ENCODE measurements around the gene BACE1-AS.

- no peak for TF ChIP-seq CTCF (IDR thresholded peaks at IDR 0.05)
- TF ChIP-seq POLR2A (IDR thresholded peaks at IDR 0.05), result peak in 1 of 2 donors; percentile 23
Measured at GRCh38 chr11:117327567-117328374, 36.6 kb downstream of the BACE1-AS start, which contains the start of gene CEP164.
